ENCODE data around the gene CST5. TPM values are rescaled to one million over a fixed set of nuclear protein-coding genes. Genes with fewer than 3 reads are reported as not detected.

The CST5 gene
- total and polyA plus RNA-seq, 2 experiments from 2014 or later, result not detected

DNA sequence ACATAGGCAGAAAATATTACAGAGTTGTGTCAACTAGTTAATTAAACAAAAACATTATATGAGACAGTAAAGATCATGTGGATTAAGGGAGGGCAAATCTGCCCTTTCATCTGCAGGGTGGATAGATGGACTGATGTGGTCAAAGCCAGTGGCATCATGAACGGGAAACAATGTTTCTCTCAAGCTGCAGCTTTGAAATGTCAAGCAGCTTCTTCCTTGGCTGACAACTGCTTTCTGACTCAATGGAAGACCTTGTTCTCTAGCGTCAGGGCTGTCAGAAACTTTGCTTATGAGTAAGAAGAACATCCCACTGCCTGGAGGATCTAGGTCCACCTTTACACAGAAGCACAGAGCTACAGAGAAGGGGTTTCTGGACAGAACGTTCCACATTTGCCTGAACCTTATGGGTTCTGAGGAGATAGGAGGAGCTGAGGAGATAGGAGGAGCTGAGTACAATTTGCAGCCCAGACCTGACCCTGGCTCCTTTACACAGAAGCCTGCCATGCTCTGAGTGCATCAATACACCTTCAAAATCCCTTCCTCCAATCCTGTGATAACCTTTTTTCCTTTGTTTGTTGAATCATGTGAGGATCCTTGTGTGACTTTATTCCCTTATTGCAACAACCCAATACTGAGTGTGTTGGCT lies 6.1 kb downstream of the CST5 start:
- H3K4me3 ChIP-seq, result no peak overlapping the region
- H3K79me2 ChIP-seq (replicated peaks; ENCODE audit: insufficient read depth), result no peaks in the 10 kb centered on the region
- TF ChIP-seq, protein P1, sequence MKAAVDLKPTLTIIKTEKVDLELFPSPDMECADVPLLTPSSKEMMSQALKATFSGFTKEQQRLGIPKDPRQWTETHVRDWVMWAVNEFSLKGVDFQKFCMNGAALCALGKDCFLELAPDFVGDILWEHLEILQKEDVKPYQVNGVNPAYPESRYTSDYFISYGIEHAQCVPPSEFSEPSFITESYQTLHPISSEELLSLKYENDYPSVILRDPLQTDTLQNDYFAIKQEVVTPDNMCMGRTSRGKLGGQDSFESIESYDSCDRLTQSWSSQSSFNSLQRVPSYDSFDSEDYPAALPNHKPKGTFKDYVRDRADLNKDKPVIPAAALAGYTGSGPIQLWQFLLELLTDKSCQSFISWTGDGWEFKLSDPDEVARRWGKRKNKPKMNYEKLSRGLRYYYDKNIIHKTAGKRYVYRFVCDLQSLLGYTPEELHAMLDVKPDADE (IDR thresholded peaks at IDR 0.05), result no peak
- no peak for TF ChIP-seq JUNB (IDR thresholded peaks at IDR 0.05; ENCODE audit: unreplicated experiment)
- TF ChIP-seq, protein P2, sequence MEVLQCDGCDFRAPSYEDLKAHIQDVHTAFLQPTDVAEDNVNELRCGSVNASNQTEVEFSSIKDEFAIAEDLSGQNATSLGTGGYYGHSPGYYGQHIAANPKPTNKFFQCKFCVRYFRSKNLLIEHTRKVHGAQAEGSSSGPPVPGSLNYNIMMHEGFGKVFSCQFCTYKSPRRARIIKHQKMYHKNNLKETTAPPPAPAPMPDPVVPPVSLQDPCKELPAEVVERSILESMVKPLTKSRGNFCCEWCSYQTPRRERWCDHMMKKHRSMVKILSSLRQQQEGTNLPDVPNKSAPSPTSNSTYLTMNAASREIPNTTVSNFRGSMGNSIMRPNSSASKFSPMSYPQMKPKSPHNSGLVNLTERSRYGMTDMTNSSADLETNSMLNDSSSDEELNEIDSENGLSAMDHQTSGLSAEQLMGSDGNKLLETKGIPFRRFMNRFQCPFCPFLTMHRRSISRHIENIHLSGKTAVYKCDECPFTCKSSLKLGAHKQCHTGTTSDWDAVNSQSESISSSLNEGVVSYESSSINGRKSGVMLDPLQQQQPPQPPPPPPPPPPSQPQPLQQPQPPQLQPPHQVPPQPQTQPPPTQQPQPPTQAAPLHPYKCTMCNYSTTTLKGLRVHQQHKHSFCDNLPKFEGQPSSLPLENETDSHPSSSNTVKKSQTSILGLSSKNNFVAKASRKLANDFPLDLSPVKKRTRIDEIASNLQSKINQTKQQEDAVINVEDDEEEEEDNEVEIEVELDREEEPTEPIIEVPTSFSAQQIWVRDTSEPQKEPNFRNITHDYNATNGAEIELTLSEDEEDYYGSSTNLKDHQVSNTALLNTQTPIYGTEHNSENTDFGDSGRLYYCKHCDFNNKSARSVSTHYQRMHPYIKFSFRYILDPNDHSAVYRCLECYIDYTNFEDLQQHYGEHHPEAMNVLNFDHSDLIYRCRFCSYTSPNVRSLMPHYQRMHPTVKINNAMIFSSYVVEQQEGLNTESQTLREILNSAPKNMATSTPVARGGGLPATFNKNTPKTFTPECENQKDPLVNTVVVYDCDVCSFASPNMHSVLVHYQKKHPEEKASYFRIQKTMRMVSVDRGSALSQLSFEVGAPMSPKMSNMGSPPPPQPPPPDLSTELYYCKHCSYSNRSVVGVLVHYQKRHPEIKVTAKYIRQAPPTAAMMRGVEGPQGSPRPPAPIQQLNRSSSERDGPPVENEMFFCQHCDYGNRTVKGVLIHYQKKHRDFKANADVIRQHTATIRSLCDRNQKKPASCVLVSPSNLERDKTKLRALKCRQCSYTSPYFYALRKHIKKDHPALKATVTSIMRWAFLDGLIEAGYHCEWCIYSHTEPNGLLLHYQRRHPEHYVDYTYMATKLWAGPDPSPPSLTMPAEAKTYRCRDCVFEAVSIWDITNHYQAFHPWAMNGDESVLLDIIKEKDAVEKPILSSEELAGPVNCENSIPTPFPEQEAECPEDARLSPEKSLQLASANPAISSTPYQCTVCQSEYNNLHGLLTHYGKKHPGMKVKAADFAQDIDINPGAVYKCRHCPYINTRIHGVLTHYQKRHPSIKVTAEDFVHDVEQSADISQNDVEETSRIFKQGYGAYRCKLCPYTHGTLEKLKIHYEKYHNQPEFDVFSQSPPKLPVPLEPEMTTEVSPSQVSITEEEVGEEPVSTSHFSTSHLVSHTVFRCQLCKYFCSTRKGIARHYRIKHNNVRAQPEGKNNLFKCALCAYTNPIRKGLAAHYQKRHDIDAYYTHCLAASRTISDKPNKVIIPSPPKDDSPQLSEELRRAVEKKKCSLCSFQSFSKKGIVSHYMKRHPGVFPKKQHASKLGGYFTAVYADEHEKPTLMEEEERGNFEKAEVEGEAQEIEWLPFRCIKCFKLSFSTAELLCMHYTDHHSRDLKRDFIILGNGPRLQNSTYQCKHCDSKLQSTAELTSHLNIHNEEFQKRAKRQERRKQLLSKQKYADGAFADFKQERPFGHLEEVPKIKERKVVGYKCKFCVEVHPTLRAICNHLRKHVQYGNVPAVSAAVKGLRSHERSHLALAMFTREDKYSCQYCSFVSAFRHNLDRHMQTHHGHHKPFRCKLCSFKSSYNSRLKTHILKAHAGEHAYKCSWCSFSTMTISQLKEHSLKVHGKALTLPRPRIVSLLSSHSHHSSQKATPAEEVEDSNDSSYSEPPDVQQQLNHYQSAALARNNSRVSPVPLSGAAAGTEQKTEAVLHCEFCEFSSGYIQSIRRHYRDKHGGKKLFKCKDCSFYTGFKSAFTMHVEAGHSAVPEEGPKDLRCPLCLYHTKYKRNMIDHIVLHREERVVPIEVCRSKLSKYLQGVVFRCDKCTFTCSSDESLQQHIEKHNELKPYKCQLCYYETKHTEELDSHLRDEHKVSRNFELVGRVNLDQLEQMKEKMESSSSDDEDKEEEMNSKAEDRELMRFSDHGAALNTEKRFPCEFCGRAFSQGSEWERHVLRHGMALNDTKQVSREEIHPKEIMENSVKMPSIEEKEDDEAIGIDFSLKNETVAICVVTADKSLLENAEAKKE (CRISPR knock-in tag; IDR thresholded peaks at IDR 0.05), result no peak
- no peak for TF ChIP-seq POLR2AphosphoS5 (IDR thresholded peaks at IDR 0.05; ENCODE audit: low read depth)
- TF ChIP-seq ZNF114 (CRISPR knock-in tag; IDR thresholded peaks at IDR 0.05), result no peak
- TF ChIP-seq, protein P3, sequence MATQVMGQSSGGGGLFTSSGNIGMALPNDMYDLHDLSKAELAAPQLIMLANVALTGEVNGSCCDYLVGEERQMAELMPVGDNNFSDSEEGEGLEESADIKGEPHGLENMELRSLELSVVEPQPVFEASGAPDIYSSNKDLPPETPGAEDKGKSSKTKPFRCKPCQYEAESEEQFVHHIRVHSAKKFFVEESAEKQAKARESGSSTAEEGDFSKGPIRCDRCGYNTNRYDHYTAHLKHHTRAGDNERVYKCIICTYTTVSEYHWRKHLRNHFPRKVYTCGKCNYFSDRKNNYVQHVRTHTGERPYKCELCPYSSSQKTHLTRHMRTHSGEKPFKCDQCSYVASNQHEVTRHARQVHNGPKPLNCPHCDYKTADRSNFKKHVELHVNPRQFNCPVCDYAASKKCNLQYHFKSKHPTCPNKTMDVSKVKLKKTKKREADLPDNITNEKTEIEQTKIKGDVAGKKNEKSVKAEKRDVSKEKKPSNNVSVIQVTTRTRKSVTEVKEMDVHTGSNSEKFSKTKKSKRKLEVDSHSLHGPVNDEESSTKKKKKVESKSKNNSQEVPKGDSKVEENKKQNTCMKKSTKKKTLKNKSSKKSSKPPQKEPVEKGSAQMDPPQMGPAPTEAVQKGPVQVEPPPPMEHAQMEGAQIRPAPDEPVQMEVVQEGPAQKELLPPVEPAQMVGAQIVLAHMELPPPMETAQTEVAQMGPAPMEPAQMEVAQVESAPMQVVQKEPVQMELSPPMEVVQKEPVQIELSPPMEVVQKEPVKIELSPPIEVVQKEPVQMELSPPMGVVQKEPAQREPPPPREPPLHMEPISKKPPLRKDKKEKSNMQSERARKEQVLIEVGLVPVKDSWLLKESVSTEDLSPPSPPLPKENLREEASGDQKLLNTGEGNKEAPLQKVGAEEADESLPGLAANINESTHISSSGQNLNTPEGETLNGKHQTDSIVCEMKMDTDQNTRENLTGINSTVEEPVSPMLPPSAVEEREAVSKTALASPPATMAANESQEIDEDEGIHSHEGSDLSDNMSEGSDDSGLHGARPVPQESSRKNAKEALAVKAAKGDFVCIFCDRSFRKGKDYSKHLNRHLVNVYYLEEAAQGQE (IDR thresholded peaks at IDR 0.05; ENCODE audit: unreplicated experiment), result no peak
- TF ChIP-seq ZNF331 (CRISPR knock-in tag; IDR thresholded peaks at IDR 0.05; ENCODE audit: low read depth), result no peak
- TF ChIP-seq, protein P4, sequence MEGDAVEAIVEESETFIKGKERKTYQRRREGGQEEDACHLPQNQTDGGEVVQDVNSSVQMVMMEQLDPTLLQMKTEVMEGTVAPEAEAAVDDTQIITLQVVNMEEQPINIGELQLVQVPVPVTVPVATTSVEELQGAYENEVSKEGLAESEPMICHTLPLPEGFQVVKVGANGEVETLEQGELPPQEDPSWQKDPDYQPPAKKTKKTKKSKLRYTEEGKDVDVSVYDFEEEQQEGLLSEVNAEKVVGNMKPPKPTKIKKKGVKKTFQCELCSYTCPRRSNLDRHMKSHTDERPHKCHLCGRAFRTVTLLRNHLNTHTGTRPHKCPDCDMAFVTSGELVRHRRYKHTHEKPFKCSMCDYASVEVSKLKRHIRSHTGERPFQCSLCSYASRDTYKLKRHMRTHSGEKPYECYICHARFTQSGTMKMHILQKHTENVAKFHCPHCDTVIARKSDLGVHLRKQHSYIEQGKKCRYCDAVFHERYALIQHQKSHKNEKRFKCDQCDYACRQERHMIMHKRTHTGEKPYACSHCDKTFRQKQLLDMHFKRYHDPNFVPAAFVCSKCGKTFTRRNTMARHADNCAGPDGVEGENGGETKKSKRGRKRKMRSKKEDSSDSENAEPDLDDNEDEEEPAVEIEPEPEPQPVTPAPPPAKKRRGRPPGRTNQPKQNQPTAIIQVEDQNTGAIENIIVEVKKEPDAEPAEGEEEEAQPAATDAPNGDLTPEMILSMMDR (conservative IDR thresholded peaks at IDR 0.05; ENCODE audit: low read depth in 2 of 2), result no peak
- TF ChIP-seq EZH2 (IDR thresholded peaks at IDR 0.05; ENCODE audit: low read depth, unreplicated experiment), result no peak
- no peak for TF ChIP-seq STAT1 (IDR thresholded peaks at IDR 0.05; ENCODE audit: unreplicated experiment)
- TF ChIP-seq EZH2phosphoT487 (IDR thresholded peaks at IDR 0.05; ENCODE audit: unreplicated experiment), result no peak
- TF ChIP-seq CREB1 (CRISPR knock-in tag; IDR thresholded peaks at IDR 0.05; ENCODE audit: low read depth), result no peak
- TF ChIP-seq NANOG (IDR thresholded peaks at IDR 0.05; ENCODE audit: borderline replicate concordance), result no peak
- no peaks in the 10 kb centered on the region for H3K36me3 Mint-ChIP-seq (ENCODE audit: low read depth)
- H3K36me3 ChIP-seq (ENCODE audit: insufficient read depth), result no peaks in the 10 kb centered on the region
- no peak for ATAC-seq
- H3K27ac ChIP-seq (ENCODE audit: low read depth), result no peak overlapping the region
- H3K9me3 Mint-ChIP-seq, result no peaks in the 10 kb centered on the region; the same call in 2 of the 3 replicates
- no peak overlapping the region for H3K27ac Mint-ChIP-seq
- H3K27me3 ChIP-seq (ENCODE audit: insufficient read depth), result no peaks in the 10 kb centered on the region
- H3K9me2 ChIP-seq (ENCODE audit: insufficient read depth), result no peaks in the 10 kb centered on the region; the same call in 1 of the 2 replicates
- no peak for DNase-seq (ENCODE audit: low spot score)
- peaks cover 30% of the 10 kb centered on the region for H3K4me1 ChIP-seq (ENCODE audit: insufficient read depth)
- no peak overlapping the region for H3K4me2 ChIP-seq
- H3K4me3 Mint-ChIP-seq, result no peak overlapping the region
- no peaks in the 10 kb centered on the region for H4K20me1 ChIP-seq (replicated peaks; ENCODE audit: insufficient read depth)
- H3F3A ChIP-seq (replicated peaks; ENCODE audit: low read depth), result no peaks in the 10 kb centered on the region
- peaks cover 46% of the 10 kb centered on the region for H3K4me1 Mint-ChIP-seq
- H3K27me3 Mint-ChIP-seq (ENCODE audit: insufficient read depth, low read depth, poor library complexity), result peaks cover 6% of the 10 kb centered on the region
- H2AFZ ChIP-seq, result no peak overlapping the region
